Measurements from ENCODE around the gene SYTL4. TPM values are rescaled to one million over a fixed set of nuclear protein-coding genes. Genes with fewer than 3 reads are reported as not detected.

SYTL4 gene
- total and polyA plus RNA-seq, 2 experiments from 2014 or later: 0.28 TPM; not detected in 1

GRCh38 chrX:100659431-100660137 is 72.3 kb downstream of the SYTL4 start (continued):
- TF ChIP-seq ZNF462 (CRISPR knock-in tag; IDR thresholded peaks at IDR 0.05) (no peak), ZNF331 (CRISPR knock-in tag; IDR thresholded peaks at IDR 0.05; ENCODE audit: low read depth) (no peak), STAT1 (IDR thresholded peaks at IDR 0.05; ENCODE audit: unreplicated experiment) (no peak)

DNA sequence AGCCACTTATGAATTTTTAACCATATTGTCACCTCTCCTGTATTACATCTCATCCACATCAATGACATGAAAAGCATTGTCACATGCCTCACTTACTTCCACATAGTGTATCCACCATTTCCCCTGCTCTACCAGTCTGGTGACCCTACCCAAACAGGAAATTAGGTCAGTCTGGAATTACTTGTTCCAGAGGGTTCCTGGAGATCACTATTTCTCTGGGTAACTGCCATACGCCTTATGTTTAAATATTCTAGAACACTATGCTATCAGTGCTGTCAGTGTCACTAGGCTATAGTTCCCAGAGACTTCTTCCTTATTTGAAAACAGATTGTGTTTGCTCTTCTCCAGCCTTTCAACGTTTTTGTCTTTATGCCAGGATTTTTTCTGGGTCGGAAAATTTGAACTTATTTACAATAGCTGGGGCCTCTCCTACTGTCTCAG is 73.0 kb downstream of the SYTL4 start:
- H3K27ac ChIP-seq (ENCODE audit: low read depth): no peak overlapping the region
- ATAC-seq (no peak), DNase-seq (ENCODE audit: low spot score) (no peak)
- no peak overlapping the region for H3K4me2 ChIP-seq
- no peaks in the 10 kb centered on the region for H4K20me1 ChIP-seq (replicated peaks; ENCODE audit: insufficient read depth)
- Mint-ChIP-seq H3K9me3 (no peaks in the 10 kb centered on the region), H3K4me1 (peaks cover 3% of the 10 kb centered on the region; the same call in 1 of the 3 replicates), H3K27ac (no peak overlapping the region), H3K27me3 (ENCODE audit: insufficient read depth, low read depth, poor library complexity) (no peaks in the 10 kb centered on the region), H3K4me3 (no peak overlapping the region), H3K36me3 (ENCODE audit: low read depth) (no peaks in the 10 kb centered on the region)
- H2AFZ ChIP-seq: no peak overlapping the region
- H3K27me3 ChIP-seq (ENCODE audit: insufficient read depth): no peaks in the 10 kb centered on the region
- H3K79me2 ChIP-seq (replicated peaks; ENCODE audit: insufficient read depth): no peaks in the 10 kb centered on the region
- no peak overlapping the region for H3K4me3 ChIP-seq
- no peaks in the 10 kb centered on the region for H3K4me1 ChIP-seq (ENCODE audit: insufficient read depth)
- H3K9me2 ChIP-seq (ENCODE audit: insufficient read depth): no peaks in the 10 kb centered on the region
- H3K36me3 ChIP-seq (ENCODE audit: insufficient read depth): no peaks in the 10 kb centered on the region
- H3F3A ChIP-seq (replicated peaks; ENCODE audit: low read depth): no peaks in the 10 kb centered on the region
- no peak for TF ChIP-seq EZH2 (IDR thresholded peaks at IDR 0.05; ENCODE audit: low read depth, unreplicated experiment)
- TF ChIP-seq NANOG (IDR thresholded peaks at IDR 0.05; ENCODE audit: borderline replicate concordance): no peak
- TF ChIP-seq STAT1 (IDR thresholded peaks at IDR 0.05; ENCODE audit: unreplicated experiment): no peak
- no peak for TF ChIP-seq ZNF462 (CRISPR knock-in tag; IDR thresholded peaks at IDR 0.05)
- TF ChIP-seq CREB1 (CRISPR knock-in tag; IDR thresholded peaks at IDR 0.05; ENCODE audit: low read depth): no peak
- TF ChIP-seq JUNB (IDR thresholded peaks at IDR 0.05; ENCODE audit: unreplicated experiment): no peak
- TF ChIP-seq ZNF331 (CRISPR knock-in tag; IDR thresholded peaks at IDR 0.05; ENCODE audit: low read depth): no peak
- no peak for TF ChIP-seq ZNF114 (CRISPR knock-in tag; IDR thresholded peaks at IDR 0.05)
- TF ChIP-seq POLR2AphosphoS5 (IDR thresholded peaks at IDR 0.05; ENCODE audit: low read depth): no peak
